Measurements from ENCODE around the gene CREB5.

The CREB5 gene

DNA sequence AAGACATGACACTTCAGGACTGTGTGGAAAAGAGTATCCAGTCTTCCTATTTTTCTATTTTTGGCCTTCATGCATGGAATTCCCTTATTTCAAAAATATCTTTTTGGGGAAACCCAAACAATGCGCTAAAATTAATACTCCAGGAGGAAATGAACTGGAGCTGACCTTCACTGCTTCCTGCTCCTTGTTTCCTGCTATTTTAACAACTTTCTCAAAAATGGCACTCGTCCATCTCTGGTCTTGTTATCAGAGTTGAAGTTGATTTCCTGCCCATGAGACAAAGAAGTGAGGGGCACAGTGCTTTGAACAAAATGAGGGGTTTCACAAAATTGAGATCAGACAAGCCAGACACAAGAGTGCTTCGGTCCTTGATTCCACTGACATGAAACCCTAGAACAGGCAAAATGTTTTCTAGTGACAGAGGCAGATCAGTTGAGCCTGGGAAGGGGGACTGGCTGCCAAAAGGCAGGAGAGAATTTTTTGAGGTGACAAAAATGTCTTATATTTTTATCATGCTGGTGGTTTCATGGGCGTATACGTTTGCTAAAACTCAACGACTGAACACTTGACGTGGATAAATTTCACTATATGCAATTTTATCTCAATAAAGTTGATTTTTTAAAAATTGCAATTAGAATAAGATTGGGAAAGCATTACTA, 193.2 kb downstream of the CREB5 start:
- no peak overlapping the region for H2AFZ ChIP-seq (ENCODE audit: low read depth)
- no peaks in the 10 kb centered on the region for H3K4me1 ChIP-seq (ENCODE audit: low read depth, poor library complexity, severe bottlenecking)
- no peaks in the 10 kb centered on the region for H4K20me1 ChIP-seq (ENCODE audit: insufficient read depth)
- H3K9ac ChIP-seq, result no peak overlapping the region
- no peak overlapping the region for H3K4me3 ChIP-seq (IDR thresholded peaks at IDR 0.05; ENCODE audit: insufficient read depth, low read depth, low read length)
- H3K27ac ChIP-seq, result no peak overlapping the region
- H3K4me2 ChIP-seq, result no peak overlapping the region
- no peaks in the 10 kb centered on the region for H3K36me3 ChIP-seq (ENCODE audit: insufficient read depth)
- no peaks in the 10 kb centered on the region for H3K27me3 ChIP-seq (ENCODE audit: insufficient read depth, low read depth)
- no peaks in the 10 kb centered on the region for H3K79me2 ChIP-seq (ENCODE audit: insufficient read depth, low read depth)
- TF ChIP-seq, protein P1, sequence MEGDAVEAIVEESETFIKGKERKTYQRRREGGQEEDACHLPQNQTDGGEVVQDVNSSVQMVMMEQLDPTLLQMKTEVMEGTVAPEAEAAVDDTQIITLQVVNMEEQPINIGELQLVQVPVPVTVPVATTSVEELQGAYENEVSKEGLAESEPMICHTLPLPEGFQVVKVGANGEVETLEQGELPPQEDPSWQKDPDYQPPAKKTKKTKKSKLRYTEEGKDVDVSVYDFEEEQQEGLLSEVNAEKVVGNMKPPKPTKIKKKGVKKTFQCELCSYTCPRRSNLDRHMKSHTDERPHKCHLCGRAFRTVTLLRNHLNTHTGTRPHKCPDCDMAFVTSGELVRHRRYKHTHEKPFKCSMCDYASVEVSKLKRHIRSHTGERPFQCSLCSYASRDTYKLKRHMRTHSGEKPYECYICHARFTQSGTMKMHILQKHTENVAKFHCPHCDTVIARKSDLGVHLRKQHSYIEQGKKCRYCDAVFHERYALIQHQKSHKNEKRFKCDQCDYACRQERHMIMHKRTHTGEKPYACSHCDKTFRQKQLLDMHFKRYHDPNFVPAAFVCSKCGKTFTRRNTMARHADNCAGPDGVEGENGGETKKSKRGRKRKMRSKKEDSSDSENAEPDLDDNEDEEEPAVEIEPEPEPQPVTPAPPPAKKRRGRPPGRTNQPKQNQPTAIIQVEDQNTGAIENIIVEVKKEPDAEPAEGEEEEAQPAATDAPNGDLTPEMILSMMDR (conservative IDR thresholded peaks at IDR 0.05; ENCODE audit: low read depth, low read length), result no peak

DNA sequence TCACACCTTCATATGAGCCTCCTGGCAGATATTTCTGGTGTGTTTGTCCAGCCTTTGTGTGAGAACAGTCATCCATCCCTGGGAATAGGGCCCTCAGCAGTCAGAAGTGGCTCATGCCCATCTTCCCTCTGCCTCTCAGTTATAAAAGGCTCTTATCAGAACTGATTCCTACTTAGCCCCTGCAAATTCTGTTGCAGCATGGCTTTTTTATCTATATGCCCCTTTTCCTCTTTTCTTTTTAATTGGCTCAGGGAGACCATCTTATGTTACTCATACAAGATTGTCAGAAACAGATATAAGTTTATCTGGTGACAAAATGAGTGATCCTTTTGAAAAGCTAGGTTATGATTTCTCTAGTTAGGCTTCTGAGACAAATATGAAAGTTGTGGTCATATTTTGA, 194.1 kb downstream of the CREB5 start:
- Histone ChIP-seq H3K27ac (no peak overlapping the region), H3K4me2 (no peak overlapping the region), H2AFZ (ENCODE audit: low read depth) (no peak overlapping the region), H3K4me1 (ENCODE audit: low read depth, poor library complexity, severe bottlenecking) (no peaks in the 10 kb centered on the region), H3K9ac (no peak overlapping the region), H3K27me3 (ENCODE audit: insufficient read depth, low read depth) (no peaks in the 10 kb centered on the region), H4K20me1 (ENCODE audit: insufficient read depth) (no peaks in the 10 kb centered on the region), H3K36me3 (ENCODE audit: insufficient read depth) (no peaks in the 10 kb centered on the region), H3K4me3 (IDR thresholded peaks at IDR 0.05; ENCODE audit: insufficient read depth, low read depth, low read length) (no peak overlapping the region), H3K79me2 (ENCODE audit: insufficient read depth, low read depth) (no peaks in the 10 kb centered on the region)
- TF ChIP-seq, protein P1 (conservative IDR thresholded peaks at IDR 0.05; ENCODE audit: low read depth, low read length), result no peak

DNA sequence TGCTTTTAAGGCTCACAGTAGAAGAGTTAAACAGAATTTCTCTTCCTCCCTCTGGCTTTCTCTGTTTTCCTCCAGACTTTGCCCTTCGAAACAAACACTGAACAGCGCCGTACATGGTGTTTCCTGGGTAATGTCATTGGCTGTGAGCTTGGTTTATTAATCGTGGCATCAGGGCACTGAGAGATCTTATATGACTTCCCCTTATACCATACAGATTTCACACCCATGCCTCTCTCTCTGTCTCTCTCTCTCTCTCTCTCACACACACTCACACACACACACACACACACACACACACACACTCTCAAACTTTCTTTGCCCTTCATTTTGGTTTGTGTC, 195.5 kb downstream of the CREB5 start:
- Histone ChIP-seq H3K4me3 (IDR thresholded peaks at IDR 0.05; ENCODE audit: insufficient read depth, low read depth, low read length) (no peak overlapping the region), H3K27ac (no peak overlapping the region), H4K20me1 (ENCODE audit: insufficient read depth) (no peaks in the 10 kb centered on the region), H3K36me3 (ENCODE audit: insufficient read depth) (no peaks in the 10 kb centered on the region), H3K9ac (no peak overlapping the region), H3K27me3 (ENCODE audit: insufficient read depth, low read depth) (no peaks in the 10 kb centered on the region), H3K4me1 (ENCODE audit: low read depth, poor library complexity, severe bottlenecking) (no peaks in the 10 kb centered on the region), H3K79me2 (ENCODE audit: insufficient read depth, low read depth) (no peaks in the 10 kb centered on the region), H3K4me2 (no peak overlapping the region), H2AFZ (ENCODE audit: low read depth) (no peak overlapping the region)
- TF ChIP-seq, protein P1 (conservative IDR thresholded peaks at IDR 0.05; ENCODE audit: low read depth, low read length), result no peak

DNA sequence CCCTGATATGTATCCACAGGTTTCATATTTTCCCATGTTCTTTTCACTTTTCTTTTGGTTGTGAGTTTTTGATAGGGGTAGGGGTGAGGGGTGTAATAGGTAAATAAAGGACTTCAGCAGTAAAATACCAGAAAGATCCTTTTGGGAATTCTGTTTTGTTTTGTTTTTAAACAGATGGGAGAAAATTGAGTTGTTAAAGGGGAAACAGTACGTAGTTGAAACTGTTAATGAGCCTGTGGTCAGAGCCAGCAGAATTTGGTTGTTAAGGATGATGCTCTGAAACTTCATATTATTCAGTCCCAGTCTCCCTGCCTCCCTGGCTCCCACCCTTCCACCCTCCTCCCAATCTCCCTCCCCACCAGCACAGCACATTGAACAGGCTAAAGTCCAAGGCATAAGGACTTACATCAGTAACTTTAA, 195.9 kb downstream of the CREB5 start:
- TF ChIP-seq, protein P1 (conservative IDR thresholded peaks at IDR 0.05; ENCODE audit: low read depth, low read length), result no peak
- Histone ChIP-seq H3K4me1 (ENCODE audit: low read depth, poor library complexity, severe bottlenecking) (no peaks in the 10 kb centered on the region), H4K20me1 (ENCODE audit: insufficient read depth) (no peaks in the 10 kb centered on the region), H3K9ac (no peak overlapping the region), H3K27ac (no peak overlapping the region), H3K36me3 (ENCODE audit: insufficient read depth) (no peaks in the 10 kb centered on the region), H3K27me3 (ENCODE audit: insufficient read depth, low read depth) (no peaks in the 10 kb centered on the region), H3K4me3 (IDR thresholded peaks at IDR 0.05; ENCODE audit: insufficient read depth, low read depth, low read length) (no peak overlapping the region), H3K4me2 (no peak overlapping the region), H3K79me2 (ENCODE audit: insufficient read depth, low read depth) (no peaks in the 10 kb centered on the region), H2AFZ (ENCODE audit: low read depth) (no peak overlapping the region)
